HG02678 (cell line): ENCODE measurements around the gene BIVM.
"Not testable (repeated sequence)": the region's sequence is repeated elsewhere in the genome, so short reads cannot be mapped to it uniquely, and the experiment has no call there.

ENCODE experiments used
- ATAC-seq: cut with Tn5 transposase; IDR thresholded peaks from one replicate; pipeline ENCODE4 v1.9.1; 2021; ENCODE audit warnings: mild to moderate bottlenecking, moderate library complexity; ENCODE audit not compliant: unreplicated experiment

BIVM gene

GRCh38 chr13:102798581-102799425, at the start of gene BIVM, which contains the start of gene POGLUT2:
BIVM (plus strand) TSS chr13:102799119; CDS start chr13:102807268, 8,149 bp downstream.
POGLUT2 (minus strand) TSS chr13:102798976; CDS start chr13:102798670, 306 bp downstream.
- ATAC-seq: peak; percentile 77

- ATAC-seq: no peak
Measured at GRCh38 chr13:102751886-102752285, 47.0 kb upstream of the BIVM start.

- ATAC-seq: no peak
Measured at GRCh38 chr13:102757006-102757405, 41.9 kb upstream of the BIVM start.

GRCh38 chr13:102758842-102759241, 40.1 kb upstream of the BIVM start:
- no peak for ATAC-seq

GRCh38 chr13:102761071-102761470, 37.8 kb upstream of the BIVM start:
- ATAC-seq: no peak

GRCh38 chr13:102763741-102764140, 35.2 kb upstream of the BIVM start:
- ATAC-seq: no peak

- ATAC-seq: no peak
Measured at GRCh38 chr13:102768909-102769308, 30.0 kb upstream of the BIVM start.

GRCh38 chr13:102769679-102770078, 29.2 kb upstream of the BIVM start:
- no peak for ATAC-seq

- no peak for ATAC-seq
Measured at GRCh38 chr13:102770435-102770834, 28.5 kb upstream of the BIVM start.

- no peak for ATAC-seq
Measured at GRCh38 chr13:102771298-102772041, 27.4 kb upstream of the BIVM start.

GRCh38 chr13:102772042-102772425, 26.9 kb upstream of the BIVM start:
- ATAC-seq: no peak

- peak; percentile 90 for ATAC-seq
Measured at GRCh38 chr13:102773441-102774213, 25.3 kb upstream of the BIVM start, which contains the start of gene TEX30. TEX30 (minus strand) TSS chr13:102773786; CDS start chr13:102770026, 3,760 bp downstream.

GRCh38 chr13:102774214-102774568, 24.7 kb upstream of the BIVM start:
- ATAC-seq: no peak

GRCh38 chr13:102774591-102775520, 24.1 kb upstream of the BIVM start:
- ATAC-seq: no peak

GRCh38 chr13:102776271-102776670, 22.6 kb upstream of the BIVM start:
- ATAC-seq: no peak

- no peak for ATAC-seq
Measured at GRCh38 chr13:102777736-102778135, 21.2 kb upstream of the BIVM start.

GRCh38 chr13:102779436-102780159, 19.3 kb upstream of the BIVM start:
- peak; percentile 51 for ATAC-seq

- ATAC-seq: not testable (repeated sequence)
Measured at GRCh38 chr13:102780656-102781055, 18.3 kb upstream of the BIVM start.

GRCh38 chr13:102781591-102781990, 17.3 kb upstream of the BIVM start:
- ATAC-seq: no peak
